ENCODE data around the gene TGFB2.

DNA sequence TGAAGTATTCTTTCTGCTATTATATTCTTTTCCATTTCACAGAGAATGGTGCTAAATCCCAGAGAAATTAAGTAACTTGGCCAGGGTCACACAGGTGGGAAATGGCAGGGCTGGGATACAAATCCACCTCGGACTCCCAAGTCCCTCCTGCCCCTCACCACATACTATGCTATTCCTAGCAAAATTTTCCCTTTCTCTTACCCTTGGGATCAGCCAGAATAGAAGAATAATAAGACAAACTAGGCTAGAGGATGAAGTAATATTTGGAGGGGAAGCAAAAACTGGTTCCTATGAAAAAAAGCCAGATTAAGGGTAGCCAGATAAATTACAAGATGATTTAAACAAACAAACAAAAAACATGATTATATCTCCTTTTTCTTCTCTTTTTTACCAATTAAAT lies 62.5 kb downstream of the TGFB2 start:
- TF ChIP-seq, protein P1, sequence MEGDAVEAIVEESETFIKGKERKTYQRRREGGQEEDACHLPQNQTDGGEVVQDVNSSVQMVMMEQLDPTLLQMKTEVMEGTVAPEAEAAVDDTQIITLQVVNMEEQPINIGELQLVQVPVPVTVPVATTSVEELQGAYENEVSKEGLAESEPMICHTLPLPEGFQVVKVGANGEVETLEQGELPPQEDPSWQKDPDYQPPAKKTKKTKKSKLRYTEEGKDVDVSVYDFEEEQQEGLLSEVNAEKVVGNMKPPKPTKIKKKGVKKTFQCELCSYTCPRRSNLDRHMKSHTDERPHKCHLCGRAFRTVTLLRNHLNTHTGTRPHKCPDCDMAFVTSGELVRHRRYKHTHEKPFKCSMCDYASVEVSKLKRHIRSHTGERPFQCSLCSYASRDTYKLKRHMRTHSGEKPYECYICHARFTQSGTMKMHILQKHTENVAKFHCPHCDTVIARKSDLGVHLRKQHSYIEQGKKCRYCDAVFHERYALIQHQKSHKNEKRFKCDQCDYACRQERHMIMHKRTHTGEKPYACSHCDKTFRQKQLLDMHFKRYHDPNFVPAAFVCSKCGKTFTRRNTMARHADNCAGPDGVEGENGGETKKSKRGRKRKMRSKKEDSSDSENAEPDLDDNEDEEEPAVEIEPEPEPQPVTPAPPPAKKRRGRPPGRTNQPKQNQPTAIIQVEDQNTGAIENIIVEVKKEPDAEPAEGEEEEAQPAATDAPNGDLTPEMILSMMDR (IDR thresholded peaks at IDR 0.05; ENCODE audit: insufficient read depth, low read length): no peak
- no peak for TF ChIP-seq POLR2AphosphoS5 (IDR thresholded peaks at IDR 0.05; ENCODE audit: low read depth)
